HG03558 (cell line): Measurements from ENCODE around the gene LINC00632.

Experiments used
- ATAC-seq: cut with Tn5 transposase; IDR thresholded peaks from one replicate; pipeline ENCODE4 v1.9.1; 2021; ENCODE audit warnings: moderate number of reproducible peaks; ENCODE audit not compliant: unreplicated experiment; ENCODE audit errors: extremely low read depth

The LINC00632 gene

GRCh38 chrX:140764401-140764919 is 54.9 kb downstream of the LINC00632 start:
- no peak for ATAC-seq

DNA sequence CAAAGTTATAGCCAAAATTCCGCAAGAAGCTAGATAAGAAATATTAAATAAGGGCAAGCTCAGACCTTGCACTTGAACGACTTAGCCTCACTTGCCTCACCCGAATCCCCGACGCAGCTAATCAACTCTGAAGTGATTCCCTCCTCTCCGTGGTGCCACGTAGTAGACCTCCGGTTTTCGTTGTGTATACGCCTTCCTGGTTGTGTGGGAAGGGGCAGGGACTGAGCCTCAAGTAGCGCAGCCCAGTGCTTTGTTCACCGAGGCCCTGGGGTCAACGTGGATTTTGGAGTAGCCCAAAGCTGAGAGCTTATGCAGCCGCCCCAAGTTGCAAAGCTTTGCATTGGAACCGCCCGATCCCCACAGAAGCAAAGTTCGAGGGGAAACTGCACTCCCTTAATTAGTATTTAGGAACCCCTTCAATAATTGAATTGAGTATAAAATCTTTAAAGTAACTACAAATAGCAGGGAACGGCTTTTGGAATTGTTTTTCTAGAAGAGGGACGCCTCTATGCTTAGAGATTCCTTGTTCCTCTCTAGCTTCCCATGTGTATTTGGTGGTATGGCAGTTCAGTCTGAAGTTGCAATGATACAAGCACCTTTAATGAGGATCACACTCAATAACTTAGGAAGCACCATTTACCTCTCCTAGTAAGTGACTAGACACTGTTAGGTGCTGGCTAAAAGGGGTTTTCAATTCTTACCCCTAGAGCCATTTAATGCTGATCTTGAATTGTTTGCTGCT is 55.7 kb downstream of the LINC00632 start:
- ATAC-seq, result no peak

GRCh38 chrX:140766024-140766611 is 56.6 kb downstream of the LINC00632 start:
- ATAC-seq, result no peak

GRCh38 chrX:140767646-140768045 is 58.1 kb downstream of the LINC00632 start:
- ATAC-seq, result no peak

GRCh38 chrX:140775211-140775610 is 65.7 kb downstream of the LINC00632 start:
- no peak for ATAC-seq

DNA sequence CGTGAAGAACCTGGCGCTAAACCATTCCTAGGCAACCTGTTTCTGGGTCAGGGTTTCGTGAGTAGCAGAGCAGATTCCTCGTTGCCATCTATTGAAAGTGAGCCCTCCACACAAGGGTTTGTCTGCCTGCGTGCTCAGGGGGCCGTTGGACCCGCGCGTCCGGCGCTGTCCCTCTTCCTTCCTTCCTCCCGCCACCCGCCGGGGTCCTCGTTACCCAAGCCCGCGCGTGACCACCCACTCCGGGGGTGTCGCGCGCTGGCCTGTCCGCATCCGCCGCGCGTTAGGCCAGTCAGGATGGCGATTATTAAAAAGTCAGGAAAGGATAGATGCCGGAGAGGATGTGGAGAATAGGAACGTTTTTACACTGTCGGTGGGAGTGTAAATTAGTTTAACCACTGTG is 66.8 kb downstream of the LINC00632 start:
- ATAC-seq, result no peak

DNA sequence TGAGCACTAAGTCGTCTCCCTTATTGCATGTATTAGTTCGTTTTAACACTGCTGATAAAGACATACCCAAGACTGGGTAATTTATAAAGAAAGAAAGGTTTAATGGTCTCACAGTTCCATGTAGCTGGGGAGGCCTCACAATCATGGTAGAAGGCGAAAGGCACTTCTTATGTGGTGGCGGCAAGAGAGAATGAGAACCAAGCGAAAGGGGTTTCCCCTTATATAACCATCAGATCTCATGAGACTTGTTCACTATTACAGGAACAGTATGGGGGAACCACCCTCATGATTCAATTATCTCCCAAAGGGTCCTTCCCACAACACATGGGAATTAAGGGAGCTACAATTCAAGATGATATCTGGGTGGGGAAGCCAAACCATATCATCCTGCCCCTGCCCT is 85.1 kb downstream of the LINC00632 start:
- no peak for ATAC-seq

DNA sequence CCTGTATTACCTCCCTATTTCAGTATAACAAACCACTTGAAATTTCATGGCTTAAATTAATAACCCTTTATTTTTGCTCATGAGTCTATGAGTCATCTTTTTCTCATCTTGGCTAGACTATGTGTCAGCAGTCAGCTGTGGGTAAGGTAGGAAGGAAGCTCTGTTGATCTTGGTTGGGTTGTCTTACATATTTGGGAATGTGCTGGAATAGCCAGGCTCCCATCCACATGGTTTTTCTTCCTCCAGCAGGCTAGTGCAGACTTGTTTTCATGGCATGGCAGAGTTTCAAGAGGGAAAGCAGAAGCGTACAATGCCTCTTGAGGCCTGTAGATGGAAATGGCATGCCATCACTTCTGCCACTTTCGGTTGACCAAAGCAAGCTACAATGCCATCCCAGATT is 89.7 kb downstream of the LINC00632 start:
- no peak for ATAC-seq

GRCh38 chrX:140804292-140804691 is 94.7 kb downstream of the LINC00632 start:
- no peak for ATAC-seq

GRCh38 chrX:140815868-140816267 is 106.3 kb downstream of the LINC00632 start:
- ATAC-seq, result no peak

DNA sequence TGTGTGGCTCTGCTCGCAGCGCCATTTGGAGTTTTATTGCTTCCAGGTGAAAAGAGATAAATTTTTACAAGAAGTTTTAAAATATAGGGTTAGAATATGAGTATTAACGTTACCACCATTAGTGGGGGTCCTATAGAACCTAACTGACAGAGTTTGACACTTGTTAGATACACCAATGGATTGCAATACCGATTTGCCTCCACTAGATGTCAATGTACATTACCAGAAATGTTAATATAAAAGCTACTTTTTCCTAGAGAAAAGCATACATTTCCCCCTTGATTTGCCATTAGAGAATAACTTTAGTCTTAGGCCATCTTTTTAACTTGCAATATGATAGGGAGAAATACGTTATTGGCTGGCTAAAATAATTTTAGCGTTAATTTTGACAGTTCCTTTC is 108.4 kb downstream of the LINC00632 start:
- no peak for ATAC-seq

- ATAC-seq, result no peak
Measured at GRCh38 chrX:140821280-140821679, 111.7 kb downstream of the LINC00632 start.

GRCh38 chrX:140822184-140822583 is 112.6 kb downstream of the LINC00632 start:
- no peak for ATAC-seq

DNA sequence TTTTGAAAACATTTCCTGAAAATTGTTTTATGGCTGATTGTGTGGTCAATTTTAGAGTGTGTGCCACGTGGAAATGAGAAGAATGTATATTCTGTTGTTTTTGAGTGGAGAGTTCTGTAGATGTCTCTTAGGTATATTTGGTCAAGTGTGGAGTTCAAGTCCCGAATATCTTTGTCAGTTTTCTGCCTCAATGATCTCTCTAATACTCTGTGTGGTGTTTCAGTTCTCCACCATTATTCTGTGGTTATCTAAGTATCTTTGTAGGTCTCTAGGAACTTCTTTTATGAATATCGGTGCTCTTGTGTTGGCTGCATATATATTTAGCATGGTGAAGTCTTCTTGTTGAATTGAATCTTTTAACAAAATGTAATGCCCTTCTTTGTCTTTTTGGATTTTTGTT is 113.3 kb downstream of the LINC00632 start:
- no peak for ATAC-seq

GRCh38 chrX:140836874-140837273 is 127.3 kb downstream of the LINC00632 start:
- ATAC-seq, result no peak
